Esophagus squamous epithelium (tissue), 5 donors: ENCODE results near the gene CCDC154. TPM values are rescaled to one million over a fixed set of nuclear protein-coding genes. Genes with fewer than 3 reads are reported as not detected.

ENCODE experiments used
- DNase-seq: peaks from one replicate; lab custom pipeline; 2025; lab: John Stamatoyannopoulos, UW
- H3K27ac ChIP-seq, 4 donors: fragments of 200-600 bp; sonication (generic); one replicate each; pipeline ENCODE4 v1.5.1; 2016 to 2019; ENCODE audit warnings: mild to moderate bottlenecking in 1 of 4
- H3K27me3 ChIP-seq, 4 donors: fragments of 200-600 bp; sonication (generic); 1 replicate in 3 of 4; 2 replicates in 1 of 4; pipeline versions ENCODE4 v1.5.1 to v1.6.0; 2017 to 2021; ENCODE audit warnings: antibody characterized with exemption in 1 of 4
- H3K36me3 ChIP-seq, 3 donors: fragments of 200-600 bp; sonication (generic); one replicate each; pipeline ENCODE4 v1.5.1; 2016 to 2019
- H3K4me1 ChIP-seq, 3 donors: fragments of 200-600 bp; sonication (generic); one replicate each; pipeline ENCODE4 v1.5.1; 2017 to 2019
- H3K4me3 ChIP-seq, 4 donors: fragments of 200-600 bp; sonication (generic); 1 replicate in 3 of 4; 2 replicates in 1 of 4; pipeline ENCODE4 v1.5.1; 2016 to 2019; ENCODE audit warnings: mild to moderate bottlenecking in 2 of 4, moderate library complexity in 1 of 4
- H3K9me3 ChIP-seq, 3 donors: fragments of 200-600 bp; sonication (generic); one replicate each; pipeline ENCODE4 v1.5.1; 2016 to 2019
- CTCF ChIP-seq, 6 experiments: fragments of 450-650 bp in 4 of 6; fragments of 200-600 bp in 2 of 6; sonication (generic) in 2 of 6; IDR thresholded peaks; one replicate each; pipeline ENCODE4 v1.5.1; 2016 to 2019; ENCODE audit warnings: antibody characterized with exemption in 6 of 6, mild to moderate bottlenecking in 4 of 6, moderate library complexity in 4 of 6
- POLR2A ChIP-seq, 4 donors: fragments of 450-650 bp; IDR thresholded peaks; one replicate each; pipeline ENCODE4 v1.6.1; 2017; ENCODE audit warnings: antibody characterized with exemption in 4 of 4, mild to moderate bottlenecking in 4 of 4, moderate library complexity in 3 of 4
- WGBS, 2 donors: methylation state at CpG; one replicate each; pipeline ENCODE4 v1.1.5; 2018; 5-methylcytosine and 5-hydroxymethylcytosine counted together
- intact Hi-C: fragments of 100-400 bp; cut with DNase I; formaldehyde crosslinking; loops from one replicate; pipeline ENCODE4 v1.15.0; 2022
- total RNA-seq, 4 donors: library from RNA; depleted of rRNA; stranded (reverse); fragments of >200 nt; gene quantifications; one replicate each; pipeline ENCODE4 v1.1.0, GENCODE V29; 2016
- donor health status: DM: yes; HTN: yes; CAD: no.

Gene CCDC154
- total RNA-seq, 4 donors from 2014 or later: 0.95 TPM; not detected in 3

DNA sequence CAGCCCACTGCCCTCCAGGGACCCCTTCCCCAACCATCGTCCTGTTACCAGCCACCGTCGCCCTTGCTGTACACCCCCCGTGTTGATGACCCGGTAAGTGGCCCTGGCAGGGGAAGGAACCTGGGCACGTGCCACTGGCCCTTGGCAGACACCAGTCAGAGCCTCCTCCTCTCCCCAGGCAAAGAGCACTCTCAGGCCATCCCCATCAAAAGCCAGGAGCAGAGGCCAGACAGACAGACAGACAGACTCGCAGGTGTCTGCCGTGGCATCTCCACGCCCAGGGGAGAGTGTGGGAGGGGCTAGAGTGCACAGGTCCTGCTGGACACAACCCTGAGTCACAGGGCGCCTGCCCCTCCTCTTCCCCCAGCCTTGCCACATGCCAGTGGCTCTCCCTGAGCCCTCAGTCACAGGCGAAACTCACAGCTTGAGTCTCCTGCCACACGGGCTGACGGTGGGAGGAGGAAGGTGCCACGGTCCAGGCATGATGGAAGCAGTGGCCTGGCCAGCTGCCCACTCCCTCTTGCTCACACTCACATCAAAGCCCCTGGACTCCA is 22.7 kb upstream of the CCDC154 start:
- H3K9me3 ChIP-seq: no peaks in the 10 kb centered on the region
- intact Hi-C loops: no loop called here
- peaks cover 0 to 44% (median 0%) of the 10 kb centered on the region in 3 donors for H3K36me3 ChIP-seq
- TF ChIP-seq CTCF (IDR thresholded peaks at IDR 0.05) (no peak), POLR2A (IDR thresholded peaks at IDR 0.05) (no peak)
- WGBS, 2 donors: 89 to 90% methylated on average over 4 of the region's 14 CpGs
- peaks cover 0 to 32% (median 15%) of the 10 kb centered on the region in 3 donors for H3K4me1 ChIP-seq
- DNase-seq: no peak
- H3K4me3 ChIP-seq: no peak overlapping the region
- no peak overlapping the region for H3K27ac ChIP-seq
- no peaks in the 10 kb centered on the region for H3K27me3 ChIP-seq

GRCh38 chr16:1466054-1466453 is 21.7 kb upstream of the CCDC154 start:
- Histone ChIP-seq H3K36me3 (peaks cover 5 to 54% (median 6%) of the 10 kb centered on the region in 3 donors), H3K9me3 (no peaks in the 10 kb centered on the region), H3K27ac (no peak overlapping the region), H3K4me3 (no peak overlapping the region), H3K27me3 (no peaks in the 10 kb centered on the region), H3K4me1 (peaks cover 0 to 22% (median 6%) of the 10 kb centered on the region in 3 donors)
- no peak for DNase-seq
- no peak for TF ChIP-seq CTCF (IDR thresholded peaks at IDR 0.05)
- TF ChIP-seq POLR2A (IDR thresholded peaks at IDR 0.05): no peak
- intact Hi-C loops: no loop called here
- WGBS, 2 donors: 86 to 92% methylated on average over 6 to 10 of the region's 24 CpGs

DNA sequence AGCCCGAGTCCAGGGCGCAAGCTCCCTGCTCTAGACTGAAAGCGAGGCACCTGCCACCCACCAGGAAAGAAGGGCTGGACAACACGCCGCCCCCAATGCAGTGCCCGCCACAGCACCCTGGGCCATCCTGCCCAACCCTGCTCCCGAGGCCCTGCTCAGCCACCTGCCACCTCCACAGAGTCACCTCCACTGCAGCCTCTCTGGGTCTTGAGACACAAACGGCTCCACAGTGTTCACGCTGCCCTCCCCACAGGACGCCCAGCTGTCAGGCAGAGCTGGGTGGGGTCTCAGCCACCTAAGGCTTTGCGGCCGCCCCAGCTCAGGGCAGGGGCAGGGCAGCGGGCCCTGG is 21.2 kb upstream of the CCDC154 start:
- no peak overlapping the region for H3K27ac ChIP-seq
- DNase-seq: no peak
- intact Hi-C loops: no loop called here
- H3K4me3 ChIP-seq: no peak overlapping the region
- TF ChIP-seq CTCF (IDR thresholded peaks at IDR 0.05) (no peak), POLR2A (IDR thresholded peaks at IDR 0.05) (no peak)
- no peaks in the 10 kb centered on the region for H3K9me3 ChIP-seq
- H3K27me3 ChIP-seq: no peaks in the 10 kb centered on the region
- peaks cover 0 to 17% (median under 1%) of the 10 kb centered on the region in 3 donors for H3K4me1 ChIP-seq
- H3K36me3 ChIP-seq: peaks cover 10 to 59% (median 11%) of the 10 kb centered on the region in 3 donors
- WGBS, 2 donors: 100% methylated on average over 1 of the region's 13 CpGs; no CpG with 5 or more reads in 1 of the 2 donors

- intact Hi-C loops: no loop called here
- H3K4me3 ChIP-seq: no peak overlapping the region
- WGBS, 2 donors: 85 to 95% methylated on average over 22 to 24 of the region's 33 CpGs
- peaks cover 15 to 64% (median 15%) of the 10 kb centered on the region in 3 donors for H3K36me3 ChIP-seq
- H3K27me3 ChIP-seq: no peaks in the 10 kb centered on the region
- peaks cover 0 to 13% (median 0%) of the 10 kb centered on the region in 3 donors for H3K4me1 ChIP-seq
- DNase-seq: no peak
- no peak for TF ChIP-seq CTCF (IDR thresholded peaks at IDR 0.05)
- TF ChIP-seq POLR2A (IDR thresholded peaks at IDR 0.05): no peak
- H3K27ac ChIP-seq: no peak overlapping the region
- H3K9me3 ChIP-seq: no peaks in the 10 kb centered on the region
Observed at GRCh38 chr16:1464894-1465566, 20.7 kb upstream of the CCDC154 start.

GRCh38 chr16:1464196-1464893 is 20.0 kb upstream of the CCDC154 start:
- intact Hi-C loops: no loop called here
- WGBS, 2 donors: 89 to 90% methylated on average over 6 to 34 of the region's 41 CpGs

More at GRCh38 chr16:1464196-1464893, 20.0 kb upstream of the CCDC154 start:
- H3K9me3 ChIP-seq: no peaks in the 10 kb centered on the region
- no peak for TF ChIP-seq POLR2A (IDR thresholded peaks at IDR 0.05)
- TF ChIP-seq CTCF (IDR thresholded peaks at IDR 0.05): no peak
- H3K4me3 ChIP-seq: no peak overlapping the region
- no peak overlapping the region for H3K27ac ChIP-seq
- no peaks in the 10 kb centered on the region for H3K27me3 ChIP-seq
- peaks cover 15 to 68% (median 16%) of the 10 kb centered on the region in 3 donors for H3K36me3 ChIP-seq
- peaks cover 0 to 9% (median 0%) of the 10 kb centered on the region in 3 donors for H3K4me1 ChIP-seq
- DNase-seq: no peak
